PFSK-1 (cell line): ENCODE data around the gene MIEN1.

Source experiments
- POLR2AphosphoS5 ChIP-seq: IDR thresholded peaks from 2 replicates; pipeline ENCODE4 v1.6.1; 2012; ENCODE audit warnings: low read depth, mild to moderate bottlenecking, control low read depth, low read length, moderate library complexity
- SIN3A ChIP-seq: IDR thresholded peaks from 2 replicates; pipeline ENCODE4 v1.6.1; 2012; ENCODE audit warnings: mild to moderate bottlenecking, low read length, moderate library complexity, borderline replicate concordance; ENCODE audit not compliant: insufficient read depth
- TAF1 ChIP-seq: IDR thresholded peaks from 2 replicates; pipeline ENCODE4 v1.6.1; 2012; ENCODE audit warnings: low read length, control low read depth, borderline replicate concordance; ENCODE audit not compliant: insufficient read depth
- TF ChIP-seq, protein P1 (sequence below), 2 experiments: IDR thresholded peaks; 2 replicates each; pipeline versions ENCODE4 v1.6.1 to v1.8.0; 2011 to 2012; ENCODE audit warnings: low read depth in 2 of 2, low read length in 2 of 2, control low read depth in 1 of 2, inconsistent platforms in 1 of 2, mild to moderate bottlenecking in 1 of 2, moderate library complexity in 1 of 2; ENCODE audit not compliant: insufficient read depth in 1 of 2

DNA sequence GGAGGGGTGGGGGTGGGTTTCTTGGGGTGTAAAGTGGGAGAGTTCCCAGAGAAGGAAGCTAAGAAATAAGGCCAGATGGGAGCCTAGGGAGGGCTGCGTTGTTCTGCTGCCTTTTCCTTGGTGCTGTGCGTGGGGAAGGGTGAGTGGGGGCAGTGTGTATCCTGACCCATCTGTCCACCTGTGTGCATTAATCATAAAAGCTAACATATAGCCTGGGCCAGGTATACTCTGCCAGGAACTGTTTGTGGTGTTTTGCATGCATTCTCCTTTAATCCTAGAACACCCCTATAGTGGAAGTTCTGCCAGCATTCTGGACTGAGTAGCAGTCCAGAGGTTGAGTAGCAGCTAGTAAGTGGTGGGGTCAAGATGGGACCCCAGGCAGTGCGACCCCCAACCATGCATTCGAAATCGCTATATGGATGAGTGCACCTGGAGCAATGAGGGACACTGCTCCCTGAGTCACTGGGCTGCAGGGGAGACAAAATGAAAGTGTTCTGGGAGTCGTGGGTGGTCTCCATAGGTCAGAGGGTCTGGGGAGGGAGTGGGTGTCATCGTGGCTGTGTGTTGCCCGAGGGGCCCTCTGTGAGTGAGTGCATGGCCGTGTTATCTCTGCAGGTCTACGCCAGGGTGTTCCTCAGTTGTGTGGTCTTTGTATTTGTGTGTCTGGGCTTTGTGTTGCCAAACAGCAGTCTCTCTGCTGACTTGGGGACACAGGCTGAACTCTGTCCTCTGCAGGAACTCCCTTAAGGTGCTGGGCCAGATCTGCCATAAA is 29.1 kb downstream of the MIEN1 start:
- TF ChIP-seq TAF1 = no peak
- no peak for TF ChIP-seq POLR2AphosphoS5
- TF ChIP-seq, protein P1, sequence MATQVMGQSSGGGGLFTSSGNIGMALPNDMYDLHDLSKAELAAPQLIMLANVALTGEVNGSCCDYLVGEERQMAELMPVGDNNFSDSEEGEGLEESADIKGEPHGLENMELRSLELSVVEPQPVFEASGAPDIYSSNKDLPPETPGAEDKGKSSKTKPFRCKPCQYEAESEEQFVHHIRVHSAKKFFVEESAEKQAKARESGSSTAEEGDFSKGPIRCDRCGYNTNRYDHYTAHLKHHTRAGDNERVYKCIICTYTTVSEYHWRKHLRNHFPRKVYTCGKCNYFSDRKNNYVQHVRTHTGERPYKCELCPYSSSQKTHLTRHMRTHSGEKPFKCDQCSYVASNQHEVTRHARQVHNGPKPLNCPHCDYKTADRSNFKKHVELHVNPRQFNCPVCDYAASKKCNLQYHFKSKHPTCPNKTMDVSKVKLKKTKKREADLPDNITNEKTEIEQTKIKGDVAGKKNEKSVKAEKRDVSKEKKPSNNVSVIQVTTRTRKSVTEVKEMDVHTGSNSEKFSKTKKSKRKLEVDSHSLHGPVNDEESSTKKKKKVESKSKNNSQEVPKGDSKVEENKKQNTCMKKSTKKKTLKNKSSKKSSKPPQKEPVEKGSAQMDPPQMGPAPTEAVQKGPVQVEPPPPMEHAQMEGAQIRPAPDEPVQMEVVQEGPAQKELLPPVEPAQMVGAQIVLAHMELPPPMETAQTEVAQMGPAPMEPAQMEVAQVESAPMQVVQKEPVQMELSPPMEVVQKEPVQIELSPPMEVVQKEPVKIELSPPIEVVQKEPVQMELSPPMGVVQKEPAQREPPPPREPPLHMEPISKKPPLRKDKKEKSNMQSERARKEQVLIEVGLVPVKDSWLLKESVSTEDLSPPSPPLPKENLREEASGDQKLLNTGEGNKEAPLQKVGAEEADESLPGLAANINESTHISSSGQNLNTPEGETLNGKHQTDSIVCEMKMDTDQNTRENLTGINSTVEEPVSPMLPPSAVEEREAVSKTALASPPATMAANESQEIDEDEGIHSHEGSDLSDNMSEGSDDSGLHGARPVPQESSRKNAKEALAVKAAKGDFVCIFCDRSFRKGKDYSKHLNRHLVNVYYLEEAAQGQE (IDR thresholded peaks at IDR 0.05; ENCODE audit: insufficient read depth in 1 of 2, low read depth in 2 of 2, low read length in 2 of 2) = no peak
- TF ChIP-seq SIN3A = no peak
